K562 (cell line): ENCODE results near the gene MAD1L1. TPM values are rescaled to one million over a fixed set of nuclear protein-coding genes. Genes with fewer than 3 reads are reported as not detected.

Experiments used
- AFF1 ChIP-seq, 2 experiments: fragments of 450-650 bp; IDR thresholded peaks; 2 replicates each; pipeline ENCODE4 v1.6.1; 2018; ENCODE audit warnings: mild to moderate bottlenecking in 2 of 2, low read depth in 1 of 2; ENCODE audit not compliant: partially characterized antibody in 2 of 2
- ATF7 ChIP-seq: fragments of 450-650 bp; IDR thresholded peaks from 2 replicates; pipeline ENCODE4 v1.7.1; 2014; ENCODE audit warnings: mild to moderate bottlenecking, moderate library complexity
- BRF1 ChIP-seq: IDR thresholded peaks from 3 replicates; pipeline ENCODE4 v1.6.1; 2011; ENCODE audit warnings: borderline replicate concordance, mild to moderate bottlenecking; ENCODE audit not compliant: insufficient read length; ENCODE audit errors: extremely low read depth
- CHD1 ChIP-seq: fragments of 200-600 bp; sonication (generic); IDR thresholded peaks from one replicate; pipeline ENCODE4 v1.6.1; 2012; ENCODE audit warnings: mild to moderate bottlenecking, moderate library complexity, low read length, inconsistent platforms
- DNMT1 ChIP-seq: fragments of 450-650 bp; IDR thresholded peaks from 2 replicates; pipeline ENCODE4 v1.6.1; 2016; ENCODE audit warnings: antibody characterized with exemption, mild to moderate bottlenecking
- FOSL1 ChIP-seq: fragments of 200-800 bp; sonication (Bioruptor generic); conservative IDR thresholded peaks from 2 replicates; pipeline ENCODE4 v1.6.1; 2016; ENCODE audit warnings: missing genetic modification characterization, missing compliant biosample characterization
- GABPB1 ChIP-seq: sonication (generic); formaldehyde crosslinking; IDR thresholded peaks from 2 replicates; pipeline ENCODE4 v1.8.0; 2022; ENCODE audit warnings: mild to moderate bottlenecking, missing genetic modification reagents
- HOXB6 ChIP-seq: fragments of 250-450 bp; sonication (Bioruptor Pico); IDR thresholded peaks from 2 replicates; pipeline ENCODE4 v1.5.1; 2022; ENCODE audit warnings: mild to moderate bottlenecking, borderline replicate concordance
- JUN ChIP-seq, 2 experiments: sonication (generic) in 1 of 2; formaldehyde crosslinking in 1 of 2; IDR thresholded peaks; 2 replicates each; pipeline versions ENCODE4 v1.6.1 to v1.8.0; 2012 to 2022; ENCODE audit warnings: borderline replicate concordance in 2 of 2, mild to moderate bottlenecking in 2 of 2, improper control_type of control experiment in 1 of 2, low read depth in 1 of 2, low read length in 1 of 2, missing genetic modification reagents in 1 of 2
- KLF6 ChIP-seq: fragments of 250-450 bp; sonication (Bioruptor Pico); IDR thresholded peaks from 2 replicates; pipeline ENCODE4 v1.4.0; 2020; ENCODE audit warnings: mild to moderate bottlenecking, moderate library complexity, borderline replicate concordance
- MTA2 ChIP-seq: fragments of 450-650 bp; IDR thresholded peaks from 2 replicates; pipeline ENCODE4 v1.6.1; 2016; ENCODE audit warnings: low read depth
- NCOA1 ChIP-seq: fragments of 450-650 bp; IDR thresholded peaks from 2 replicates; pipeline ENCODE4 v1.6.1; 2016; ENCODE audit warnings: low read depth
- NFIX ChIP-seq: fragments of 250-450 bp; sonication (Bioruptor Pico); IDR thresholded peaks from 2 replicates; pipeline ENCODE4 v1.4.0; 2020; ENCODE audit warnings: low read depth, mild to moderate bottlenecking, moderate library complexity
- RFX5 ChIP-seq: IDR thresholded peaks from 2 replicates; pipeline ENCODE4 v1.6.1; 2011; ENCODE audit warnings: low read depth, mild to moderate bottlenecking, improper control_type of control experiment, low read length
- SIRT6 ChIP-seq: IDR thresholded peaks from one replicate; pipeline ENCODE4 v1.6.1; 2012; ENCODE audit warnings: low read depth, mild to moderate bottlenecking, control low read depth, inconsistent platforms, low read length, moderate library complexity
- SMARCC2 ChIP-seq: fragments of 450-650 bp; IDR thresholded peaks from 2 replicates; pipeline ENCODE4 v1.6.1; 2017; ENCODE audit warnings: antibody characterized with exemption, moderate library complexity, mild to moderate bottlenecking, low read depth
- XRCC4 ChIP-seq: IDR thresholded peaks from one replicate; pipeline ENCODE4 v1.6.1; 2011; ENCODE audit not compliant: insufficient read depth, insufficient read length; ENCODE audit errors: extremely low read depth
- ZNF232 ChIP-seq: sonication (generic); formaldehyde crosslinking; IDR thresholded peaks from 2 replicates; pipeline ENCODE4 v1.8.0; 2022; ENCODE audit warnings: mild to moderate bottlenecking, missing genetic modification reagents
- ZNF24 ChIP-seq: fragments of 450-650 bp; IDR thresholded peaks from 2 replicates; pipeline ENCODE4 v1.6.1; 2016
- ZNF561 ChIP-seq: fragments of 450-650 bp; formaldehyde crosslinking; conservative IDR thresholded peaks from 2 replicates; pipeline ENCODE4 v1.4.0; 2020; ENCODE audit warnings: mild to moderate bottlenecking, moderate library complexity
- polyA plus RNA-seq, 8 experiments: library from polyadenylated mRNA; depleted of rRNA in 4 of 8; stranded (reverse) in 5 of 8; unstranded in 3 of 8; fragments of >200 nt; fragmentation: Nextera tagmentation in 2 of 8; fragmentation: Illumina TruSeq in 1 of 8; extraction: Ambion mirVana in 2 of 8; extraction: Trizol in 1 of 8; gene quantifications; 2 replicates each; pipeline versions ENCODE4 v1.2.1 to v1.2.3, GENCODE V29; 2011 to 2014; ENCODE audit warnings: inconsistent platforms in 1 of 8, missing spikeins in 1 of 8
- total RNA-seq, 7 experiments: library from RNA; depleted of rRNA in 6 of 7; stranded (reverse); fragments of >200 nt in 6 of 7; fragmentation: Illumina TruSeq in 2 of 7; extraction: Trizol in 2 of 7; gene quantifications; 2 replicates each; pipeline versions ENCODE4 v1.2.1 to v1.2.3, GENCODE V29; 2011 to 2021; ENCODE audit warnings: low replicate concordance in 1 of 7
- TF ChIP-seq, protein P1 (sequence below): sonication (generic); formaldehyde crosslinking; IDR thresholded peaks from 2 replicates; pipeline ENCODE4 v1.9.0; 2022; ENCODE audit warnings: mild to moderate bottlenecking, missing genetic modification reagents
- TF ChIP-seq, protein P2 (sequence below), 2 experiments: fragments of 450-650 bp; conservative IDR thresholded peaks; 2 replicates each; pipeline ENCODE4 v1.6.1; 2017; ENCODE audit warnings: mild to moderate bottlenecking in 2 of 2, moderate library complexity in 2 of 2

The MAD1L1 gene
- total and polyA plus RNA-seq, 9 of the 15 experiments (the other 6 are each of a cell fraction or from before 2014, with no cell fraction given) = 1.7 to 89.7 (median 18.0) TPM

- TF ChIP-seq ZNF232 (no peak), BRF1 (no peak), ZNF561 (CRISPR knock-in tag) (no peak), ATF7 (peak; percentile 91), JUN (IDR thresholded peaks at IDR 0.05; ENCODE audit: borderline replicate concordance, low read depth, low read length) (peak; percentile 87), JUN (CRISPR knock-in tag; IDR thresholded peaks at IDR 0.05; ENCODE audit: borderline replicate concordance) (no peak; the same call in 1 of the 2 replicates), CHD1 (peak; percentile 45), HOXB6 (CRISPR knock-in tag) (no peak), FOSL1 (peak; percentile 68), DNMT1 (no peak), MTA2 (no peak), AFF1 (IDR thresholded peaks at IDR 0.05; ENCODE audit: low read depth in 1 of 2, partially characterized antibody in 2 of 2) (no peak), NCOA1 (peak; percentile 72; the same call in 1 of the 2 replicates), KLF6 (CRISPR knock-in tag) (0 out of 2 replicates have a peak, but pooled peaks have one; percentile 13), NFIX (CRISPR knock-in tag) (no peak), GABPB1 (CRISPR knock-in tag) (peak; percentile 70), XRCC4 (no peak), RFX5 (no peak), SMARCC2 (no peak), ZNF24 (no peak), SIRT6 (no peak)
- TF ChIP-seq, protein P1, sequence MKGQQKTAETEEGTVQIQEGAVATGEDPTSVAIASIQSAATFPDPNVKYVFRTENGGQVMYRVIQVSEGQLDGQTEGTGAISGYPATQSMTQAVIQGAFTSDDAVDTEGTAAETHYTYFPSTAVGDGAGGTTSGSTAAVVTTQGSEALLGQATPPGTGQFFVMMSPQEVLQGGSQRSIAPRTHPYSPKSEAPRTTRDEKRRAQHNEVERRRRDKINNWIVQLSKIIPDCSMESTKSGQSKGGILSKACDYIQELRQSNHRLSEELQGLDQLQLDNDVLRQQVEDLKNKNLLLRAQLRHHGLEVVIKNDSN (CRISPR knock-in tag) = peak; percentile 22; the same call in 1 of the 2 replicates
- TF ChIP-seq, protein P2, sequence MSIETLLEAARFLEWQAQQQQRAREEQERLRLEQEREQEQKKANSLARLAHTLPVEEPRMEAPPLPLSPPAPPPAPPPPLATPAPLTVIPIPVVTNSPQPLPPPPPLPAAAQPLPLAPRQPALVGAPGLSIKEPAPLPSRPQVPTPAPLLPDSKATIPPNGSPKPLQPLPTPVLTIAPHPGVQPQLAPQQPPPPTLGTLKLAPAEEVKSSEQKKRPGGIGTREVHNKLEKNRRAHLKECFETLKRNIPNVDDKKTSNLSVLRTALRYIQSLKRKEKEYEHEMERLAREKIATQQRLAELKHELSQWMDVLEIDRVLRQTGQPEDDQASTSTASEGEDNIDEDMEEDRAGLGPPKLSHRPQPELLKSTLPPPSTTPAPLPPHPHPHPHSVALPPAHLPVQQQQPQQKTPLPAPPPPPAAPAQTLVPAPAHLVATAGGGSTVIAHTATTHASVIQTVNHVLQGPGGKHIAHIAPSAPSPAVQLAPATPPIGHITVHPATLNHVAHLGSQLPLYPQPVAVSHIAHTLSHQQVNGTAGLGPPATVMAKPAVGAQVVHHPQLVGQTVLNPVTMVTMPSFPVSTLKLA (conservative IDR thresholded peaks at IDR 0.05) = peak; percentile 70 to 83
Observed at GRCh38 chr7:2019711-2020511, 212.8 kb downstream of the MAD1L1 start (continued).
